Activated B cell treated with CpG ODN at 0.5 μM for 24 hours (primary cell): ENCODE results near the gene PSMC4. TPM values are rescaled to one million over a fixed set of nuclear protein-coding genes. Genes with fewer than 3 reads are reported as not detected.

Experiments used
- ATAC-seq: fragments of 200-7000 bp; cut with Tn5 transposase; one replicate; pipeline ENCODE4 v1.10.0; 2021; ENCODE audit warnings: low read depth, mild to moderate bottlenecking, moderate library complexity
- CTCF ChIA-PET: fragments of 350-600 bp; sonication (Branson Sonifier 250); formaldehyde crosslinking; loops from one replicate; lab custom pipeline; 2021; ENCODE audit warnings: antibody characterized with exemption; lab: Charles Lee
- POLR2A ChIA-PET: fragments of 350-600 bp; sonication (Branson Sonifier 250); formaldehyde crosslinking; loops from one replicate; lab custom pipeline; 2021; ENCODE audit warnings: antibody characterized with exemption; lab: Charles Lee
- DNase-seq: peaks from one replicate; pipeline ENCODE4 v3.0.0; 2022
- H3K27ac Mint-ChIP-seq: one replicate; pipeline ENCODE4 v1.8.0; 2020; ENCODE audit warnings: mixed read lengths
- H3K27me3 Mint-ChIP-seq: one replicate; pipeline ENCODE4 v1.8.0; 2021; ENCODE audit warnings: mixed read lengths
- H3K36me3 Mint-ChIP-seq: one replicate; pipeline ENCODE4 v1.8.0; 2021; ENCODE audit warnings: low read depth, mixed read lengths
- H3K4me1 Mint-ChIP-seq: one replicate; pipeline ENCODE4 v1.8.0; 2021; ENCODE audit warnings: mixed read lengths
- H3K4me3 Mint-ChIP-seq: one replicate; pipeline ENCODE4 v1.8.0; 2020; ENCODE audit warnings: mild to moderate bottlenecking, mixed read lengths
- H3K9me3 Mint-ChIP-seq: one replicate; pipeline ENCODE4 v1.8.0; 2020; ENCODE audit warnings: mixed read lengths
- CTCF ChIP-seq: fragments of 200-600 bp; IDR thresholded peaks from one replicate; pipeline ENCODE4 v1.8.0; 2022; ENCODE audit warnings: antibody characterized with exemption, mild to moderate bottlenecking
- intact Hi-C: fragments of 100-400 bp; cut with micrococcal nuclease; formaldehyde crosslinking; loops from one replicate; pipeline ENCODE4 v1.15.1; 2024
- total RNA-seq: library from RNA; stranded (reverse); gene quantifications from 2 replicates; pipeline ENCODE4 v1.2.3, GENCODE V29; 2022

PSMC4 gene
- total RNA-seq, 1 donor from 2014 or later = 115 TPM

- H3K27me3 Mint-ChIP-seq = no peaks in the 10 kb centered on the region
- no peak for ATAC-seq
- TF ChIP-seq CTCF = no peak
- intact Hi-C loops = no loop called here
- no peak overlapping the region for H3K4me3 Mint-ChIP-seq
- H3K9me3 Mint-ChIP-seq = peaks cover 25% of the 10 kb centered on the region
- peaks cover 35% of the 10 kb centered on the region for H3K36me3 Mint-ChIP-seq
- H3K27ac Mint-ChIP-seq = no peak overlapping the region
- ChIA-PET POLR2A (no interaction called here), CTCF (interaction anchor here (1.3 kb wide), 1 partner anchor 16 kb away, joined by 3 read pairs; no protein-coding TSS in a partner anchor)
- peaks cover 13% of the 10 kb centered on the region for H3K4me1 Mint-ChIP-seq
- no peak for DNase-seq
Measured at GRCh38 chr19:39986643-39987042, 15.7 kb downstream of the PSMC4 start.

- ATAC-seq (no peak), DNase-seq (no peak)
- H3K27ac Mint-ChIP-seq = no peak overlapping the region
- ChIA-PET CTCF (no interaction called here), POLR2A (interaction anchor here (0.7 kb wide), 1 partner anchor 9 kb away, joined by 4 read pairs; no protein-coding TSS in a partner anchor)
- H3K9me3 Mint-ChIP-seq = peaks cover 25% of the 10 kb centered on the region
- peaks cover 13% of the 10 kb centered on the region for H3K4me1 Mint-ChIP-seq
- H3K4me3 Mint-ChIP-seq = no peak overlapping the region
- intact Hi-C loops = no loop called here
- no peaks in the 10 kb centered on the region for H3K27me3 Mint-ChIP-seq
- TF ChIP-seq CTCF = no peak
- H3K36me3 Mint-ChIP-seq = peaks cover 31% of the 10 kb centered on the region
Measured at GRCh38 chr19:39987167-39987566, 16.2 kb downstream of the PSMC4 start.

- Mint-ChIP-seq H3K4me3 (no peak overlapping the region), H3K4me1 (peaks cover 13% of the 10 kb centered on the region), H3K27me3 (no peaks in the 10 kb centered on the region), H3K27ac (no peak overlapping the region), H3K9me3 (peaks cover 23% of the 10 kb centered on the region), H3K36me3 (peaks cover 26% of the 10 kb centered on the region)
- intact Hi-C loops = no loop called here
- no peak for TF ChIP-seq CTCF
- DNase-seq (no peak), ATAC-seq (no peak)
- ChIA-PET POLR2A (interaction anchor here (0.7 kb wide), 1 partner anchor 9 kb away, joined by 4 read pairs; no protein-coding TSS in a partner anchor), CTCF (no interaction called here)
Measured at GRCh38 chr19:39987596-39987995, 16.6 kb downstream of the PSMC4 start.

GRCh38 chr19:39993605-39994004 lies 22.6 kb downstream of the PSMC4 start:
- Mint-ChIP-seq H3K36me3 (peaks cover 11% of the 10 kb centered on the region), H3K9me3 (no peaks in the 10 kb centered on the region), H3K27ac (no peak overlapping the region), H3K4me3 (no peak overlapping the region), H3K27me3 (no peaks in the 10 kb centered on the region), H3K4me1 (peaks cover 46% of the 10 kb centered on the region)
- intact Hi-C loops = no loop called here
- no peak for TF ChIP-seq CTCF
- ATAC-seq (no peak), DNase-seq (no peak)
- ChIA-PET POLR2A (interaction anchor here (1.0 to 2.1 kb wide), 2 partner anchors 23 to 51 kb away, joined by 9 to 14 read pairs; partner anchors contain the start of gene PSMC4), CTCF (no interaction called here)

GRCh38 chr19:39994361-39994760 lies 23.4 kb downstream of the PSMC4 start:
- Mint-ChIP-seq H3K36me3 (peaks cover 11% of the 10 kb centered on the region), H3K4me3 (no peak overlapping the region), H3K27ac (no peak overlapping the region), H3K4me1 (peaks cover 46% of the 10 kb centered on the region), H3K9me3 (no peaks in the 10 kb centered on the region), H3K27me3 (no peaks in the 10 kb centered on the region)
- ChIA-PET CTCF (no interaction called here), POLR2A (interaction anchor here (1.0 to 2.1 kb wide), 2 partner anchors 23 to 52 kb away, joined by 9 to 14 read pairs; partner anchors contain the start of gene PSMC4)
- intact Hi-C loops = no loop called here
- DNase-seq (no peak), ATAC-seq (no peak)
- TF ChIP-seq CTCF = no peak
